HG02759 (cell line): ENCODE data around the gene HIPK3.

Experiments
- ATAC-seq: cut with Tn5 transposase; IDR thresholded peaks from one replicate; pipeline ENCODE4 v1.9.1; 2021; ENCODE audit warnings: mild to moderate bottlenecking, moderate library complexity; ENCODE audit not compliant: unreplicated experiment

HIPK3 gene

DNA sequence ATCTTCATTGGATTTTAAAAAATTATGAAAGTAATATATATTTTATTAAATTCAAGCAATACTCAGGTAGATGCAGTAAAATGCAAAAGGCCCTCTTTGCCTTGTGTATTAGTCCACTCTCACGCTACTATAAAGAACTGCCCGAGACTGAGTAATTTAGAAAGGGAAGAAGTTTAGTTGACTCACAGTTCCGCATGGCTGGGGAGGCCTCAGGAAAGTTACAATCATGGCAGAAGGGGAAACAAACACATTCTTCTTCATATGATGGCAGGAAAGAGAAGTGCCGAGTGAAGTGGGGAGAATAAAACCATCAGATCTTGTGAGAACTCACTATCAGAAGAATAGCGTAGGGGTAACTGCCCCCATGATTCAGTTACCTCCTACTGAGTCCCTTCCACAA, 130.8 kb downstream of the HIPK3 start:
- peak; percentile 60 for ATAC-seq

DNA sequence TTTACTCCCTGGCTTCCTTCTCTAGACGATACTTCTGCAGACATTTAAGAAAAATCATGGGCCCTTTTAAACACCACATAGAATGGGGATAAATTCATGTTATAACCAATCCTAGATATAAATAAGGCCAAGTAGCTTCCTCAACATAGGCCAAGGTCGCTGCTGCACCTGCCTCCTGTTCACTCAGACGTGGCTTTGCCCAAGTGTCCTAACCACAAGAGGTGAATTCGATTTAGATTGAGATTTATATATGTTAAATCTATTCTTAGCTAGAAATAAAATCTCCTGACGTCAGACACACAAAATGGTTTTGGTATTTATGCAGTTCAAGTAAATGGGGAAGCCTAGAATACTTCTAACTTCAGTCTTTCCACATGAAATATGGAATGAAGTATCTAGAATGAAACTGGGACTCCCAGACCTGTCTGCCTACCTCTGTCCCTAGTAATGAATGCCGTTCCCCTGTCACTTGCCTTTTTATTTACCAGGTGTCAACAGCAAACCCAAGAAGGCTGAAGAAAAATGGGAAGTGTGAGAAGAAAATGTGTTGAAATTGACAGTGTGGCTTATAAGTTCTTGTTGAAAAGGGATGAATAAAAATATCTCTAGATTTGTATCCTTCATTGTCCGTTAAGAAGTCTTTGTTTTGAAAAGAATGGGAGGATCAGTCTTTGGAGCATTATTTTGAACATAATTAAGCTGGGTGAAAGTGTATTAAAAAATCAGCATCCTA, 131.8 kb downstream of the HIPK3 start:
- ATAC-seq, result no peak

DNA sequence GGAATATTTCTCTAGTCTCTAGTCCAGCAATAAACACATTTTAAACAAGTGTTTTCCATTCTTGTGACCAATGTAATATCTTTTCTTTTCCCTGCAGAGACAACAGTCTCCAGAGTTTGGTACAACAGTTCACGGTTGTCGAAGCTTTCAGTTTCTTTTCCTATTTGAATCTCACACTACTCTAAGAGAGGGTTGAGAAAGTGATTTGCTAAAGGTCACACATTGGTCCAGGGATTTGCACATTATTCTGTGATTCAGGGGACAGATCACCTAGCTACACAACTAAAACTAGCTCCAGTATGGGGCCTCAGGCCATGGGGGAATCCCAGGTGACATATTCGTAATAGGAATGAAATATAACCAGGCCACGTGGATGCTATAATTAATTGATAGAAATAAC, 132.5 kb downstream of the HIPK3 start:
- peak; percentile 54 for ATAC-seq

DNA sequence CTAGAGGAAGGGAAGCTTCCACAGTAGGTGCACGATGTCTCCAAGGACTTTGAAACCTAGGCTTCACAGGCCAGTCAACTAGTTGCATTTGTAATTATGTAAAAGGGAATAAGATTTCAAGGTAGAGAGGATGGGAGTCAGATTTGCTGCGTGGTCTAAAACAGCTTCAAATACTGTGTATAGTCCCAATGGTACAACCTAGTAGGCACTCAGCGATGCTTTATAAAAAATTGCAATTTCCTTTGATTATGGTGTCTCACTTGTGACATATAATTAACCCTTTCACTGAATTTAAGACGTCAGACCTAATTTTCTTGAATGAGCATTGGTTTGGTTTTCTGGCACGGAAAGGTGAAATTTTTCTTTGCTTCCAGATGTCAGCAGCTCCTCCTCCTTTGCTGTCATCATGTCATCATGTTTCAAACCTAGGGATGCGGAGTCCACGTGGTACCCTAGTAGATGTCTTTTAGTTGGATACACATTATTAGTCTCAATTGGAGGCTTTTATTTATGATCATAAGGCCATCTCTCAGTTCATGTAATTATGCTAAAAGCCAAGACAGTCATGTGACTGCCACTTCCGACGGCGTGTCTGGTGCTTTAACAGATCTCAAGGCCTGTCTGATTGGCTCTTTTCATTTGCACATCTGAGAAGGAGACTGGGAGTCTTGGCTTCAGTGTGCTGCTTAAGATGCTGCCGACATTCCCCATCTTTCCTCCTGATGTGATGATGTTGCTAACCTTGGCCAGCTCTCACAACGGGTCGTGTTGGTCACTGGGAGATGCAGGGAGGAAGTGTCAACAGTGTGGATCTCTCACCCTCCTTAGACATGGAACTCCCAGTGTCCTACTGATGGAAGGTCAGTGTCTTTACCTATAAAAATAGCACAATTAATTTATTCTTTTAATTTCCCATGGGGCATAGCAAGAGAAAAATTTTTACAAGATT, 134.0 kb downstream of the HIPK3 start:
- ATAC-seq, result no peak

DNA sequence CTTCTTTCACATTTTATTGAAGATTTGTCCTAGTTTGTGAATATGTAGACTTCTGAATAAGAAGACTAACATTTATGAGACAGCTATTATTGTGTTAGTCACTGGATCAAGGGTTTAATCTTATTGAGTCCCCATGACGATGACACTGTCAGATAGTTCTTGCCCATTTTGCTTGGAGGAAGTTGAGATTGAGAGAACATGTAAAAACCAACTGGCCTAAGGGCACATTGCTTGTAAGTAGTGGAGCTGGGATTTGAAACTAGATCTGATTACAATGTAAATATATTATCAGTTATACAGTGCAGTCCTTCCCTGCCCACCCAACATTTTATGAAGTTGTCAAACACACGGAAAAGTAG, 134.7 kb downstream of the HIPK3 start:
- ATAC-seq, result no peak

DNA sequence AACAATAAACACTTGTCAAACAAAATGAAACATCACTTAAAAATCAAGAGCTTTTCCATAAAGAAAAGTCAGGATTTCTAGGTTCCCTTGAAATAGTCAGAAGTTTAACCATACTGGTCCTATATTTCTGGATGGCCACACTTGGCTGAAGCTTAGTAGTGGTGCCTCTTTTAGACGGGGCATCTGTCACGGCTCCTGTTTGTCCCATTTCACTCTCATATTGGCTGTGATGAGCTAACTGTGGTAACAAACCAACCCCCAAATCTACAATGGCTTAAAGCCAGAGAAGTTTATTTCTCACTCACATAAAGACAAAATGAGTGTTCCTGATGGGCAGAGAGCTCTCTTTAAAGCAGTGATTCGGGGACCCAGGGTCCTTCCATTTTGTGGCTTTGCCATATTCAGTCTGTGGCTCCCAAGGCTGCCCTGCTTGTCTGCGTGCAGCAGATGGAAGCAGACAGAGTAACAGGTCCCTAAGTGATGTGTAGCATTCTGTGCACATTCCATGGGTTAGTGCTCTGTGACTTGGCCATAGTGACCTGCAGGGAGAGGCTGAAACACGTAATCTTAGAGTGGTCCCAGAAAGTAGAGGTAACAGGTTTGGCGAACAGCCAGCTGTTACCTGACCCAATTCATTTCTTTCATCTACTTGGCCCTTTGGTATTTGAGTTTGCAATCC, 137.4 kb downstream of the HIPK3 start:
- no peak for ATAC-seq

DNA sequence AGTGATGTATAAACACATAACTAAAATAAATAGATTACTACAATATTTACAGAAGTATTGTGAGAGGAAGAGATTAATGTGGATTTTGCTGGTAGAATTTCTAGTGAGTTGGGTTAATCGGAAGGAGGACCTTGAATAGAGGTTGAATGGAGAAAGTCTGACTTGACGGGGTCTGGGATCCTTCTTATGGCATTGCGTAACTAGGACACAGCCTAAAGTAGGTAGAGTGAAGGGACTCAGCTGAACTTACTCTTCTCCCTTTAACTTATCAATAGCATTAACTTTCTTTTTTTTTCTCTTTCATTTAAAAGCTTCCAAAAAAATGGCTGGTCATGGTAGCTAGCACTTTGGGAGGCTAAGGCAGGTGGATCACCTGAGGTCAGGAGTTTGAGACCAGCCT, 139.2 kb downstream of the HIPK3 start:
- no peak for ATAC-seq

DNA sequence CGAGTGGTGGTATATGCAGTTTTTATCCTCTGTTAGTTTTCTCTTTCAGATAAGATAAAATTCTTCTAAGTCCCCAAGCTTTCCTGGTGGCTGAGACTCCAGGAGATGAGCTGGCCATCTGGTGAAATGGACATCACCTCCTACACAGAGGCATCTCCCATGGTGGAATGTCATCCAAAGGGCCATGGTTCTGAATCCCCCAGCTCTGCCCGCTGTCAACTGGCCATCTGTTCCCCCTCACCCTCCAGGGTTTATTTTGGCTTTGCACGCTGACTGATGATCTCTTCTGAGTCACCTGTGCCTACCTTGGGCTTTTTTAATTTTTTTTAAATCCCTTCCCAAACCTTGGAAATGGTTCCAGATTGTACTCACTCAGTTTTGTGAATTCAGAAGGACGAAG, 142.2 kb downstream of the HIPK3 start:
- no peak for ATAC-seq

DNA sequence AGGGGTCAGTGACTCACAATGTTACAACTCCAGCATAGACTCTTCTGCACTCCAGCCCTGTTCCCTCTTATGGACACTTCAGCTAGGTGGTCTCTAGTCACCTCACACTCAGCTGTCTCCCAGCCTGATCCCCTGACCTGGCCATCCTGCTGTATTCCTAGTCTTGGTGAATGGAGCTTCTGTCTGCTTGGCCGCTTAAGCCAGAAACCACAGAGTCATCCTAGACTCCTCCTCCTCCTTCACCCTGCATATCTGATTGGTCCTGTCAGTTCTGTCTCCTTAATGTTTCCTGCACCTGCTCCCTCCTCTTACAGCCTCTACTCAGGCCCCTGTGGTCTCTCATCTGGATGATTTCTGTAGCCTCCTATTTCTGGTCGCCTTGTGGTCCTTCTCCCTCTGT, 144.9 kb downstream of the HIPK3 start:
- ATAC-seq, result peak; percentile 57

DNA sequence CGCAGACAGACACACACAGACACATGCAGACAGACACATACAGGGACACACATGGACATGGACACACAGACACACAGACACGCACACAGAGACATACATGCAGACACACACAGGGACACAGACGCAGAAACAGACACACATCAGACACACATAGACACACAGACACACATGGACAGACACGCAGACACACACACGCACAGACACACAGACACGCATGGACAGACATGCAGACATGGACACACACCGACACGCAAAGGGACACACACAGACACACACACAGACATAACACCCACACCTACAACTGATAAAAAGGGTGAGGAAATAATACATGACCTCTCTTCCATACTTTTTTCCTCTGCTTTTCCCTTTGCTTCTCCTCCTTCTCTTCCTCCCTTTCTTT, 146.2 kb downstream of the HIPK3 start:
- no peak for ATAC-seq

DNA sequence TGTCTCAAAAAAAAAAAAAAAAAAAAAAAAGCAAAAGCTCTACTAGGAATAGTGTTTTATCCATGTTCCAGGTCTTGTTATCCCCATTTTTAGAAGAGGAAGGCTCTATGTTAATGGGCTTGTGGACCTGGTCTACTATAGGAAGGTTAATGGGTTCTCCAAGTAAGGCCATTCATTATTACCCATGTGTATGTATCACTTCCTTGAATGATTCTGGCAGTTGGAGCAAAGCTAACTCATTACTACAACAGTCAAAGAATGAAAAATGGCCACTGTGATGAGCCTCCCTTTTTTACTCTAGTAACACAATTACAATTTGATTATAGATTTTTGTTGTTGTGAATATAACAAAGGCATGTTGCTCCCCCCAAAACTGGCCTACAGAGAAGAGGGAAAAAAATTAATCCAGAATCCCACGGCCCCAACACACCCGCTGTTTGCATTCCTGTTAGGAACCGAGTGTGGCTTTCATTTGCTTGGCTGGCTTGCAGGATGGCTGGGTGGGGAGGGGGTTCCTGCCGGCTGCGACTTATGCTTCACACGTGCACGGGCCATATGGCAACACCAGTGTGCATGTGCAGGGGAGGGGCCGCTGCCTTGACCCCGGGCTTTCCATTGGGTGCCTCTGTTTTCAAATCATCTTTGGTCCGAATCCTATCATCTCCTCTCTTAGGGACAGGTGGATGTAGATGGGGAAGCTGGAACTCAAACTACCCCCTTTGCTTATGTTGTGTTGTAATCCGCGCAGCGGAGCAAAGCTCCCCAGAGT, 148.8 kb downstream of the HIPK3 start:
- no peak for ATAC-seq
